ENCODE measurements around the gene NEO1. TPM values are rescaled to one million over a fixed set of nuclear protein-coding genes. Genes with fewer than 3 reads are reported as not detected.

NEO1 gene
- total RNA-seq, 2 donors from 2014 or later = 51.4 to 72.3 TPM

DNA sequence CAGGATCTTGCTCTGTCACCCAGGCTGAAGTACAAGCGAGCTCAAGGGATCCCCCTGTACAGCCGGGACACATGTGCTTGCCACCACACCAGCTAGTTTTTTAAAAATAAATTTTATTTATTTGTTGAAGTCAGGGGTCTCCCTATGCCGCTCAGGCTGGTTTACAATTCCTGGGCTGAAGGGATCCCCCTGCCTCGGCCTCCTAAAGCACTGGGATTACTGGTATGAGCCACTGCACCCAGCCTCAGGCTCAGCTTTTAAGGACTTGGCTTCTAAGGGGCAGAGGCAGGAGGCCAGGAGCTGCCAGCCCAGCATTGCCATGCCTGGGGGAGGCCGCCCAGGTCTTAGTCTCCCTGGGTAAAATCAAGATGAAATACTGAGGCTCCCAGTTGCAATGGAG lies 279.2 kb downstream of the NEO1 start:
- Histone ChIP-seq H3K4me3 (no peak overlapping the region), H3K27ac (no peak overlapping the region), H3K27me3 (replicated peaks; ENCODE audit: insufficient read depth) (no peaks in the 10 kb centered on the region), H3K9me3 (no peaks in the 10 kb centered on the region), H3K36me3 (no peaks in the 10 kb centered on the region), H3K4me1 (ENCODE audit: control insufficient read depth in 1 of 2, low read depth in 2 of 2) (no peaks in the 10 kb centered on the region)
- TF ChIP-seq, protein P1, sequence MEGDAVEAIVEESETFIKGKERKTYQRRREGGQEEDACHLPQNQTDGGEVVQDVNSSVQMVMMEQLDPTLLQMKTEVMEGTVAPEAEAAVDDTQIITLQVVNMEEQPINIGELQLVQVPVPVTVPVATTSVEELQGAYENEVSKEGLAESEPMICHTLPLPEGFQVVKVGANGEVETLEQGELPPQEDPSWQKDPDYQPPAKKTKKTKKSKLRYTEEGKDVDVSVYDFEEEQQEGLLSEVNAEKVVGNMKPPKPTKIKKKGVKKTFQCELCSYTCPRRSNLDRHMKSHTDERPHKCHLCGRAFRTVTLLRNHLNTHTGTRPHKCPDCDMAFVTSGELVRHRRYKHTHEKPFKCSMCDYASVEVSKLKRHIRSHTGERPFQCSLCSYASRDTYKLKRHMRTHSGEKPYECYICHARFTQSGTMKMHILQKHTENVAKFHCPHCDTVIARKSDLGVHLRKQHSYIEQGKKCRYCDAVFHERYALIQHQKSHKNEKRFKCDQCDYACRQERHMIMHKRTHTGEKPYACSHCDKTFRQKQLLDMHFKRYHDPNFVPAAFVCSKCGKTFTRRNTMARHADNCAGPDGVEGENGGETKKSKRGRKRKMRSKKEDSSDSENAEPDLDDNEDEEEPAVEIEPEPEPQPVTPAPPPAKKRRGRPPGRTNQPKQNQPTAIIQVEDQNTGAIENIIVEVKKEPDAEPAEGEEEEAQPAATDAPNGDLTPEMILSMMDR (IDR thresholded peaks at IDR 0.05) = no peak
- ATAC-seq (ENCODE audit: insufficient number of reproducible peaks, low FRiP score, low read depth) = no peak
- no peak for DNase-seq (ENCODE audit: low spot score)

DNA sequence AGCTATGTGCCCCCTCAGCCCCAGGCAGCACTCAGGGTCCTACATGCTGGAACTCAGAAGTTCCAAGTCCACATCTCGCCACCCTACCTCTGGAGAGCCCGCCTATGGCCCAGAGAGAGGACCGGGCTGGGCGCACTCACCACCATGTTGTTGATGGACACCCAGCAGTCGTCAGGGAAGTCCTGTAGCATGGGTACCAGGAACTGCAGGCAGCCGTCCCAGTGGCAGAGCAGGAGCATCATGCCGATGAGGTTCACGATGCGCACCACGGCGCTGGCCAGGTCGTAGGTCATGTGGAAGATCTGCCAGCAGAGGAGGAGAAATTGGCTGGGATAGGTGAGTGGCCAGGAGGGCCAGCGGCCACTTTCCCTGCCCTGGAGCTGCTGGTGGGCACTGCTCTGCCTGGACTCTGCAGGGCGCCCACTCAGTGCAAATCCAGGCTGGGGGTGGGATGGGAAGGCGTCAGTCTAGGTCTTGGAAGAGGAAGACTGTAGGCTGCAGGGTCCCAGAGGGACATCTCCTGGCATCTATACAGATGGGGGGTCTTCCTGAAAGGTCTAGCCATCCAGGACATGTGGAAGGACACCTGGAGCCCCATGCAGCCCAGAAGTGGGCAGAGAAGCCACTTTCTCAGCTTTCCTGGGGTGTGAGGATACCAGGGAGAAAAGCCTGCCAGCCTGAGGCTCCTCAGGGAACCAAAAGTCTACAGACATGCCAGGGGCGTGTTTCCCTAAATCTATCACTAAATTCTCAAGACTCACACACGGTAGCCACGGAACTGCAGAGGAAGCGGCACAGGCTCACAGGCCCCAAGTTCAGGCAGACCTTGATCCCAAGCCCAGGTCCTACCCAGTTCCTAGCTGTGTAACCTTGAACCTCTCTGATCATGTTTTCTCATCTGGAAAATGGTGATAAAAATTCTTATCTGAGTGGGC lies 280.0 kb downstream of the NEO1 start:
- Histone ChIP-seq H3K36me3 (no peaks in the 10 kb centered on the region), H3K9me3 (no peaks in the 10 kb centered on the region), H3K4me3 (no peak overlapping the region), H3K4me1 (ENCODE audit: control insufficient read depth in 1 of 2, low read depth in 2 of 2) (no peaks in the 10 kb centered on the region), H3K27me3 (replicated peaks; ENCODE audit: insufficient read depth) (no peaks in the 10 kb centered on the region), H3K27ac (no peak overlapping the region)
- ATAC-seq (ENCODE audit: insufficient number of reproducible peaks, low FRiP score, low read depth) (no peak), DNase-seq (ENCODE audit: low spot score) (no peak)
- TF ChIP-seq, protein P1 (IDR thresholded peaks at IDR 0.05) = no peak

DNA sequence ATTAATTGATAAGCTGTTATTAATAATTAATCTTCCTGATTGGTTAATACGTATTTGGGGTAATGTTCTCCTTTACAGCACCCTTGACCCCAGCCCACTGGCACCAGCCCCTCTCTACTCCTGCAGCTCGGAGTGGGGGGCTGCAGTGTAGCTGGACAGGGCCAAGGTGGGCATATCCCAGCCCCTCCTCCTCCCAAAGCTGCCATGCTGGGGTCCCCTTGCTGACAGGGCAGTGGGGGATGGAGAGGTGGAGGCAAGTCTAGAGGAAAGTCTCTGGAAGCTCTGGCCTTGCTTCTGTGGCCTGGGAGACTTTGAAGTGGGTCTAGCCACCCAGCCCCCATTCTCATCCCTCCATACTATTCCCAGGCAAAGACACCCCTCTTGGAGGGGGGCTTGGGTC lies 280.7 kb downstream of the NEO1 start:
- no peaks in the 10 kb centered on the region for H3K9me3 ChIP-seq
- TF ChIP-seq, protein P1 (IDR thresholded peaks at IDR 0.05) = no peak
- H3K4me3 ChIP-seq = no peak overlapping the region
- no peak for DNase-seq (ENCODE audit: low spot score)
- no peaks in the 10 kb centered on the region for H3K36me3 ChIP-seq
- H3K27me3 ChIP-seq (replicated peaks; ENCODE audit: insufficient read depth) = no peaks in the 10 kb centered on the region
- H3K4me1 ChIP-seq (ENCODE audit: control insufficient read depth in 1 of 2, low read depth in 2 of 2) = no peaks in the 10 kb centered on the region
- H3K27ac ChIP-seq = no peak overlapping the region
- ATAC-seq (ENCODE audit: insufficient number of reproducible peaks, low FRiP score, low read depth) = no peak

DNA sequence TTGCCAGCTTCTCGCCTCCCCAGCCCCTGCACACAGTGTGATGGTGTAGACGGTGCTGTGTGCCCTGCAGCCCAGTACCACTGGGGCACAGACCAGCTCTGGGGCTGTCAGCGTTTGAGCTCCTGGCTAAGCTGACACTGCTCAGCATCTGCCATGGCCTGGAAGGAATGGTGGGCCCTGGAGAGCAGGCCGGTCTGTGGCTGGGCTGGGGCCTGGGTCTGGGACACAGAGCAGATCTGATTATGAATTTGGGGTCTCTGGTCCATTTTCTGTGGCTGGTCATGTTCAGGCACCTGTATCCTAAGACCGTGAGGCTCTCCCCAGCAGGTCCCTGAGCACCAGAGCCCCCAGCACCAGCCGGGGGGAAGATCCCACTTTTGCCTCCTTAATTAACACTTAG lies 281.8 kb downstream of the NEO1 start:
- no peaks in the 10 kb centered on the region for H3K27me3 ChIP-seq (replicated peaks; ENCODE audit: insufficient read depth)
- no peak overlapping the region for H3K4me3 ChIP-seq
- DNase-seq (ENCODE audit: low spot score) (no peak), ATAC-seq (ENCODE audit: insufficient number of reproducible peaks, low FRiP score, low read depth) (no peak)
- H3K36me3 ChIP-seq = no peaks in the 10 kb centered on the region
- TF ChIP-seq, protein P1 (IDR thresholded peaks at IDR 0.05) = no peak
- no peak overlapping the region for H3K27ac ChIP-seq
- H3K4me1 ChIP-seq (ENCODE audit: control insufficient read depth in 1 of 2, low read depth in 2 of 2) = no peaks in the 10 kb centered on the region
- H3K9me3 ChIP-seq = no peaks in the 10 kb centered on the region

DNA sequence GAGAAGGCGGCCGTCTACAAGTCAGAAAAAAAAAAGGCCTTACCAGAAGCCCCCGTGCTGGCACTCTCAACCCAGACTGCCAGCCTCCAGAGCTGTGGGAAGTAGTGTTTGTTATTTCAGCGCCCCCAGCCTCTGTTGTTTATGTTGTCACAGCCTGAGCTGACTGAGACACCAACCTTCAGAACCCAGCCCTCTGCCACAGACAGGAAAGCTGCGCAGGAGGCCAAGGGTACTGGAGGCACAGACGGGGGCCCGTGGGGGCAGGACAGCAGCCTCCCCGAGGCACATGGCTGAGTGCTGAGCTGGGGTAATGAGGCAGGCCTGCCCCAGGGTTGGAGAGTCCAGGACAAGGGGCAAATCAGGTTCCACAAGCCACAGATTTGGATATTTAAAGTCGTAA lies 282.8 kb downstream of the NEO1 start:
- Histone ChIP-seq H3K4me1 (ENCODE audit: control insufficient read depth in 1 of 2, low read depth in 2 of 2) (no peaks in the 10 kb centered on the region), H3K4me3 (no peak overlapping the region), H3K9me3 (no peaks in the 10 kb centered on the region), H3K36me3 (no peaks in the 10 kb centered on the region), H3K27me3 (replicated peaks; ENCODE audit: insufficient read depth) (no peaks in the 10 kb centered on the region), H3K27ac (no peak overlapping the region)
- TF ChIP-seq, protein P1 (IDR thresholded peaks at IDR 0.05) = no peak
- no peak for DNase-seq (ENCODE audit: low spot score)
- ATAC-seq (ENCODE audit: insufficient number of reproducible peaks, low FRiP score, low read depth) = no peak

Measured in thoracic aorta (tissue), 2 donors.